Ishikawa (cell line): ENCODE data around the gene NR3C1.

Experiments
- CEBPB ChIP-seq: IDR thresholded peaks from 2 replicates; pipeline ENCODE4 v1.6.1; 2012
- EP300 ChIP-seq: IDR thresholded peaks from 2 replicates; pipeline ENCODE4 v1.6.1; 2012; ENCODE audit warnings: borderline replicate concordance
- FOXM1 ChIP-seq: IDR thresholded peaks from 2 replicates; pipeline ENCODE4 v1.6.1; 2012; ENCODE audit warnings: low read depth, borderline replicate concordance
- MAX ChIP-seq: IDR thresholded peaks from 2 replicates; pipeline ENCODE4 v1.6.1; 2012
- NFIC ChIP-seq: IDR thresholded peaks from 2 replicates; pipeline ENCODE4 v1.6.1; 2012
- RAD21 ChIP-seq: IDR thresholded peaks from 2 replicates; pipeline ENCODE4 v1.6.1; 2012; ENCODE audit warnings: low read depth
- REST ChIP-seq: IDR thresholded peaks from 2 replicates; pipeline ENCODE4 v1.6.1; 2012; ENCODE audit warnings: low read depth, mild to moderate bottlenecking
- TCF12 ChIP-seq: IDR thresholded peaks from 2 replicates; pipeline ENCODE4 v1.6.1; 2012; ENCODE audit warnings: low read depth
- YY1 ChIP-seq: IDR thresholded peaks from 2 replicates; pipeline ENCODE4 v1.6.1; 2012; ENCODE audit warnings: low read depth
- ZBTB7A ChIP-seq: IDR thresholded peaks from 2 replicates; pipeline ENCODE4 v1.6.1; 2012; ENCODE audit warnings: low read depth

GRCh38 chr5:143248391-143248790, 155.1 kb downstream of the NR3C1 start:
- TF ChIP-seq EP300: no peak
- TF ChIP-seq REST: no peak
- TF ChIP-seq TCF12: no peak
- TF ChIP-seq FOXM1: no peak
- no peak for TF ChIP-seq MAX
- no peak for TF ChIP-seq CEBPB
- no peak for TF ChIP-seq RAD21
- TF ChIP-seq ZBTB7A: no peak
- no peak for TF ChIP-seq YY1
- TF ChIP-seq NFIC: no peak
